H1 (cell line): ENCODE results near the gene ELOA. TPM values are rescaled to one million over a fixed set of nuclear protein-coding genes. Genes with fewer than 3 reads are reported as not detected.

Experiments
- BACH1 ChIP-seq: IDR thresholded peaks from 2 replicates; pipeline ENCODE4 v1.6.1; 2012; ENCODE audit warnings: low read length, improper control_type of control experiment
- CREB1 ChIP-seq: IDR thresholded peaks from 2 replicates; pipeline ENCODE4 v1.6.1; 2012; ENCODE audit warnings: inconsistent platforms
- GABPA ChIP-seq: IDR thresholded peaks from 2 replicates; pipeline ENCODE4 v1.6.1; 2011; ENCODE audit warnings: mild to moderate bottlenecking, low read length, moderate library complexity, borderline replicate concordance; ENCODE audit not compliant: insufficient read depth
- GTF2F1 ChIP-seq: IDR thresholded peaks from 2 replicates; pipeline ENCODE4 v1.6.1; 2012; ENCODE audit warnings: low read depth, low read length, improper control_type of control experiment, borderline replicate concordance
- HDAC2 ChIP-seq, 2 experiments: fragments of 300-600 bp in 1 of 2; sonication (generic) in 1 of 2; IDR thresholded peaks; 2 replicates each; pipeline ENCODE4 v1.6.1; 2011 to 2012; ENCODE audit warnings: low read depth in 2 of 2, low read length in 2 of 2, mild to moderate bottlenecking in 2 of 2, moderate library complexity in 2 of 2, borderline replicate concordance in 1 of 2, inconsistent platforms in 1 of 2
- KDM4A ChIP-seq: IDR thresholded peaks from one replicate; pipeline ENCODE4 v1.7.1; 2012; ENCODE audit warnings: low read depth, mild to moderate bottlenecking, moderate library complexity, low read length, inconsistent platforms; ENCODE audit not compliant: severe bottlenecking
- POLR2AphosphoS5 ChIP-seq: IDR thresholded peaks from 2 replicates; pipeline ENCODE4 v1.6.1; 2011; ENCODE audit warnings: low read depth, low read length
- SAP30 ChIP-seq: fragments of 300-600 bp; sonication (generic); IDR thresholded peaks from 2 replicates; pipeline ENCODE4 v1.7.1; 2012; ENCODE audit warnings: low read length, moderate library complexity, mild to moderate bottlenecking, inconsistent platforms; ENCODE audit not compliant: insufficient read depth, insufficient replicate concordance
- SIN3A ChIP-seq, 2 experiments: IDR thresholded peaks in 1 of 2; conservative IDR thresholded peaks in 1 of 2; 2 replicates each; pipeline ENCODE4 v1.6.1; 2011 to 2012; ENCODE audit warnings: low read length in 2 of 2, improper control_type of control experiment in 1 of 2, low read depth in 1 of 2, mild to moderate bottlenecking in 1 of 2
- SP1 ChIP-seq: IDR thresholded peaks from 2 replicates; pipeline ENCODE4 v1.6.1; 2011; ENCODE audit warnings: low read depth, low read length
- TAF7 ChIP-seq: optimal IDR thresholded peaks from 2 replicates; pipeline ENCODE3; 2011; ENCODE audit warnings: low read depth, mild to moderate bottlenecking, inconsistent platforms, low read length, moderate library complexity, borderline replicate concordance
- TBP ChIP-seq: IDR thresholded peaks from 2 replicates; pipeline ENCODE4 v1.6.1; 2011; ENCODE audit warnings: low read depth, low read length, improper control_type of control experiment
- USF2 ChIP-seq: IDR thresholded peaks from 2 replicates; pipeline ENCODE4 v1.6.1; 2011; ENCODE audit warnings: low read length, improper control_type of control experiment
- polyA plus RNA-seq, 7 experiments: library from polyadenylated mRNA; depleted of rRNA in 3 of 7; stranded (reverse) in 5 of 7; unstranded in 2 of 7; fragments of >200 nt in 5 of 7; fragments of 200-250 nt in 2 of 7; gene quantifications; 1 replicate in 5 of 7; 2 replicates in 1 of 7; 4 replicates in 1 of 7; pipeline versions ENCODE4 v1.2.1 to v1.2.3, GENCODE V29; 2011 to 2013; ENCODE audit warnings: missing spikeins in 2 of 7, mixed read lengths in 2 of 7
- total RNA-seq: library from RNA; stranded (reverse); fragmentation: NEBNext Ultra II Directional; extraction: Animal tissue kit (Norgen Biotek cat#: 25700); gene quantifications from 2 replicates; pipeline ENCODE4 v1.2.1, GENCODE V29; 2021

The ELOA gene
- total and polyA plus RNA-seq, 2 of the 8 experiments (the other 6 are each of a cell fraction or from before 2014, with no cell fraction given) = 15.7 to 61.1 TPM

- TF ChIP-seq CREB1 (peak; percentile 30; the same call in 1 of the 2 replicates), GABPA (peak; percentile 95), KDM4A (peak; percentile 42), TAF7 (peak; percentile 31), POLR2AphosphoS5 (0 out of 2 replicates have a peak, but pooled peaks have one; percentile 20), TBP (0 out of 2 replicates have a peak, but pooled peaks have one; percentile 22), HDAC2 (IDR thresholded peaks at IDR 0.05; ENCODE audit: borderline replicate concordance in 1 of 2, low read depth in 2 of 2, low read length in 2 of 2) (no peak; a peak in 1 of 4 replicates), BACH1 (no peak), SAP30 (peak; percentile 82), USF2 (no peak), SIN3A (conservative IDR thresholded peaks at IDR 0.05 in 1 of 2, IDR thresholded peaks at IDR 0.05 in 1 of 2; ENCODE audit: low read depth in 1 of 2, low read length in 2 of 2) (peak; percentile 73 to 92; a peak in 2 of 4 replicates), SP1 (no peak), GTF2F1 (peak; percentile 80)
Observed at GRCh38 chr1:23790696-23791515, 47.6 kb downstream of the ELOA start, which contains the start of gene LYPLA2 (continued).
